HG03457 (cell line): ENCODE measurements around the gene FNDC1.

Experiments used
- ATAC-seq: cut with Tn5 transposase; IDR thresholded peaks from one replicate; pipeline ENCODE4 v1.9.1; 2021; ENCODE audit warnings: moderate number of reproducible peaks; ENCODE audit not compliant: unreplicated experiment

The FNDC1 gene

GRCh38 chr6:159156089-159156488 lies 13.1 kb upstream of the FNDC1 start:
- ATAC-seq, result no peak

DNA sequence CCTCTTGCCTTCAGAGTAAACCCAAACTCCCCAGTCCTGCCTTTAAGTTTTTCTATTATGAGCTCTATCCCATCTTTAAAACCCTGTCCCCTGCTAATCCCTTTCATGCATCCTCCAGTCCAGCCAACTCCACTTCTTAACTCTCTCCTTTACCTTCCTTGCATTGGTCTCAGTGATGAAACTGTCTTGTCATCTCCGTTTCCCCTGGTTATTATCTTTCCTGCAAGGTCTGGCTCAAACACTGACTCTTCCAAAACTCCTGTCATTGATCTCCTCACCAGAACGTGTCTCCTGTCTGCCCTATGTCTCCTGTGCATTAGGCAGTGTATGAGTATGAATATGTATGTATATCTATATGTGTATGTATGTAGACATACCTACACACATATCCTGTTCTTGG lies 11.8 kb upstream of the FNDC1 start:
- ATAC-seq, result no peak

GRCh38 chr6:159161839-159162238 lies 7.4 kb upstream of the FNDC1 start:
- ATAC-seq, result no peak

- ATAC-seq, result no peak
These were observed 5.3 kb upstream of the FNDC1 start for GRCh38 chr6:159163901-159164370.

- ATAC-seq, result no peak
These were observed 536 bp upstream of the FNDC1 start for GRCh38 chr6:159168536-159169192.

GRCh38 chr6:159169557-159170332 lies 545 bp downstream of the FNDC1 start:
- ATAC-seq, result no peak

DNA sequence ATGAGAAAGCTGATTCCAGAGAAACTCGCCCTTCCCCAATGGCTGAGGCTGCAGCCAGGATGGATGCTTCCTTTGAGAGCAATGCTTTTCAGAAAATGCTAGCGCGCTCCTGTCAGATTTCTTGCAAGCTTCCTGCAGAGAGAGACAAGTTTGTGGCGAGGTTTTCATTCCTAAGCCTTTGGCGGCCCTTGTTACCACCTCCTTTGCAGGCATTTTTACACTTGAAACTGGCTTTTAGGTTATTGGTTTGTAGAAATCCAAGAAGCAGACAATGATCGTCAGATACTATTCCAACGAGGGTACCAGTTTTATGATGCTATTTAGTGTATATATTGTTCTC lies 1.1 kb downstream of the FNDC1 start:
- ATAC-seq, result no peak

DNA sequence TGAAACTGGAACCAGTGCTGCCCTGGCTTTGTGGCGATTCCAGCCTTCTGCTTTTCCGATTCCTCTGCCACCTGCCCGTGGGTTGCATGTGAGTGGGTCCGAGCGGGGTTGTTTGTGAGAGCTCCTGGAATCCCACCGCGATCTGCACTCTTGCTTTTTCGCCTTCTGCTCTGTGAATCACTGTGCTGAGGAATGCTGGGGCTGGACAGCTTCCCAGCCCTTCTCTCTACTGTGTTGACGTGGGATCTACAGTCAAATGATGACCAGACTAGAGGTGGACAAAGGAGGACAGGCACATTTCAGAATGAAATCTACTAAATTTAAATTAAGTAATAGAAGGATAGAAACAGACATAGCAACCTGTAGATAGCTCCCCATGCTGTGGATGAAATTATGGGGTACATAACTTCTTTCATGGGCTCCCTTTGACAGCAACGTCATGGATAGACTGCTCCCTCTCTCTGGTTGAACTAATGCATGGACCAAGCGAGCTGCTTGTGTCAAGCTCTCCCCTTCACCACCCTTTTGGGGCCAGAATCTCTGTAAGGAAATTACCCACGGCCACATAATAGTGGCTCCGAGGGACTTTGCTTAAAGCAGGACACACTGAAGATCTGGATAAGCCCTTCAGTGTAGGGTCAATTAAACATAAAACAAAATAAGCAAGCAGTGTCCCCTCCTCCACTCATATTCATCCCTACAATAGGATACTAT lies 2.0 kb downstream of the FNDC1 start:
- ATAC-seq, result no peak

DNA sequence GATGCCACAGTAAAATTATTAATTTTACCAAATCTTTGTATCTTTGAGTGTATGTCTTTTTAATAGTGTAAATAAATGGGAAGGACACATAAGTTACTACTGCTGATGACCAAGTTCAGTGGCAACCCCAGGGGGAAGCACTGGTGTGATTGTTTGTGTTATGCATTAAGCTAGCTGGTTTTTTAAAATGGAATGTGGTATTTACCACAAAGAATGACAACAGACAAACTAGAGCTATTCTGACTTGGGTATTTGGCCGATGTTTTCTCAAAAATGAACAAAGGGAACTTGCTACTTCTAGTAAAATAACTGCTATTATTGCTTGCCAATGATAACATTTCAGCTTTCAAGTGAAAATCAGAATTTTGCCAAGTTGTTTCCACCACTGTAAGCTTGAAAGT lies 2.9 kb downstream of the FNDC1 start:
- no peak for ATAC-seq

DNA sequence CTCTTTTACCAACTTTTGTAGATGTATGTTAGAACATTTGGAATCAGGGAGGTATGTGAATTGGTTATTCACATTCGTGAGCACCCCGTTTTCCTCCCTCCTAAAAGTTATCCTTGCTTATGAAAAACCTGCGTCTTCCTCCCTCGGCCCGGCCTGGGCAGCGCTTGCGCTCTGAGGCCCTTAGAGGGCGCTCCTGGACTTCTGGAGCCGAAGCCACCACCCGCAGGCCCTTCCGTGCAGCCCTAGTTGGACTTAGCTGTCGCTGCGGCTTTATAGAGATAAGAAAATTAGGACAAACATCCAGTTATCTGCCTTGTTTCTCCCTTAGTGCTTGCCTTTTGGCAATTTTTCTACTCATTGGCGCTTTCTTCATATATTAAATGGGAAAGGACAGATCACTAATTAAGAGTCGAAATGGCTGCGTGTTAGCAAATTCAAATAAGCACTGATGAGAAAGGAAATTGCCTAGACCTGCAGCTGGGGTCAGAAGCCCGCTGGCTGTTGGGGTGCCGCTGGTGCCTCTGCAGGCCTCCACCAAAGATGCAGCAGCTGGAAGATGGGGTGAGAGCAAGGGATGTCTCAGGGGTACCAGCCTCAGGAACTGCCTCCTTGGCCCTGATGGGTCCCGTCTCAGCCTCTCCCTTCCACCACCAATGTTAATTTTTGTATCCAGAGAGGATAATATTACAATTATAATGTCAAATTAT lies 5.2 kb downstream of the FNDC1 start:
- peak; percentile 71 for ATAC-seq

- ATAC-seq, result no peak
These were observed 7.7 kb downstream of the FNDC1 start for GRCh38 chr6:159176913-159177312.

GRCh38 chr6:159178847-159179246 lies 9.6 kb downstream of the FNDC1 start:
- ATAC-seq, result no peak

DNA sequence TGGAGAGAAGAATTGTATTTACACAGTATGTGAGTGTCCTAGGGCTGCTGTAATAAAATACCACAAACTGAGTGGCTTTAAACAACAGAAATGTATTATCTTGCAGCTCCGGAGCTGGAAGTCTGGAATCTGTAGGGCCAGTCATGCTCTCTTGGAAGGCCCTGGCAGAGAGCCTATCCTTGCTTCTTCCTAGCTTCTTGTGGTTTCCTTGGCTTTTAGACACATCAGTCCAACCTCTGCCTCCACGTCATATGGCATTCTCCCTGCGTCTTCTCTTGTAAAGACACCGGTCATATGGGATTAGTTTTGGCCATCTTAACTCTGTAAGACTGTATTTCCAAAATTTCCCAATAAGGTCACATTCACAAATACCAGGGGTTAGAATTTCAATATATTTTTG lies 10.8 kb downstream of the FNDC1 start:
- ATAC-seq, result no peak

GRCh38 chr6:159181914-159182313 lies 12.7 kb downstream of the FNDC1 start:
- no peak for ATAC-seq

GRCh38 chr6:159184559-159184958 lies 15.4 kb downstream of the FNDC1 start:
- no peak for ATAC-seq

GRCh38 chr6:159190460-159190859 lies 21.3 kb downstream of the FNDC1 start:
- ATAC-seq, result no peak

GRCh38 chr6:159193923-159194322 lies 24.7 kb downstream of the FNDC1 start:
- no peak for ATAC-seq

DNA sequence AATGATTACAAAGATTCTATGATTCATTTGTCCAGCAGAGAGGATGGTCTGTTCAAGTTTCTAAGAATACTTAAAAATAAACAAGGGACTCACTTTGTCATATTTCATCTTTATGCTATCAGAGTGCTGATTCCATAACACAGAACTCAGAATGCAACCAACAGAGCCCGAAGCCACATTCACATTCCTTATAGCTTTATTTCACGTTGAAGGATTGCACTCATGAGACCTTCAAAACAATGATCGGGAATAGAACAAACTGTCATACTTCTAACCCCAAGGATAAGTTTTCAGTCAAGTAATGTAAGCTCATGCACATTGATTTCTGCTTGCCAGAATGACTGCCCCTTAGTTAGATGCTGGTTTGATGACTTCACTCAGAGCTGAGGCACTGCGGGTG lies 25.2 kb downstream of the FNDC1 start:
- no peak for ATAC-seq

GRCh38 chr6:159196430-159196975 lies 27.3 kb downstream of the FNDC1 start:
- no peak for ATAC-seq

- no peak for ATAC-seq
These were observed 28.1 kb downstream of the FNDC1 start for GRCh38 chr6:159197251-159197650.

- ATAC-seq, result no peak
These were observed 32.1 kb downstream of the FNDC1 start for GRCh38 chr6:159201336-159201735.
